HEK293 (cell line): ENCODE results near the gene ZSWIM6.

Experiments used
- ZNF10 ChIP-seq: fragments of 450-650 bp; formaldehyde crosslinking; IDR thresholded peaks from 2 replicates; pipeline ENCODE4 v1.5.1; 2017; ENCODE audit warnings: missing biosample characterization, missing genetic modification characterization
- ZNF747 ChIP-seq: fragments of 450-650 bp; formaldehyde crosslinking; IDR thresholded peaks from 2 replicates; pipeline ENCODE4 v1.5.1; 2016; ENCODE audit warnings: missing biosample characterization, missing genetic modification characterization
- ZXDB ChIP-seq: fragments of 450-650 bp; formaldehyde crosslinking; IDR thresholded peaks from 2 replicates; pipeline ENCODE4 v1.5.1; 2016; ENCODE audit warnings: missing biosample characterization, missing genetic modification characterization

- TF ChIP-seq ZXDB (tag by site-specific recombination) = no peak
- TF ChIP-seq ZNF747 = no peak
- TF ChIP-seq ZNF10 (tag by site-specific recombination) = no peak
These were observed 238.7 kb downstream of the ZSWIM6 start for GRCh38 chr5:61570767-61571166.
